ENCODE results near the gene MTSS2.

DNA sequence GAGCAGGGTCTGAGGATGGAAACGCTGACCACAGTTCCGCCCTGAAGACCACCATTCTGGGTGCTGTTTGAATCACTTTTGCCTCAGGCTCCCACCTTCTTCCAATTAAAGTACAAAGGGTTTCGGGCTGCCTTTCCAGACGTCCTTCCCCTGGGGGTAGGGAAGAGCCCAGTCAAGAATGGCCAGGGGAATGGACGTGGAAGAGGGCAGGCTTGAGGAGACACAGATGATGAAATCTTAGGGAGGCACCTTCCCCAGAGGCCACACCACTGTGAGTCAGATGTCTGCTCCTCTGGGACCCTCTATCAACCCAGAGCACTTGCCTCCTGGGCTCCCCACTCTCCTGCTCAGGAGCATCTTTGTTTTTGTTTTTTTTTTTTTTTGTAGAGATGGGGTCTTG, 27.5 kb upstream of the MTSS2 start:
- no peak for TF ChIP-seq EZH2 (IDR thresholded peaks at IDR 0.05; ENCODE audit: low read depth)
- TF ChIP-seq, protein P1, sequence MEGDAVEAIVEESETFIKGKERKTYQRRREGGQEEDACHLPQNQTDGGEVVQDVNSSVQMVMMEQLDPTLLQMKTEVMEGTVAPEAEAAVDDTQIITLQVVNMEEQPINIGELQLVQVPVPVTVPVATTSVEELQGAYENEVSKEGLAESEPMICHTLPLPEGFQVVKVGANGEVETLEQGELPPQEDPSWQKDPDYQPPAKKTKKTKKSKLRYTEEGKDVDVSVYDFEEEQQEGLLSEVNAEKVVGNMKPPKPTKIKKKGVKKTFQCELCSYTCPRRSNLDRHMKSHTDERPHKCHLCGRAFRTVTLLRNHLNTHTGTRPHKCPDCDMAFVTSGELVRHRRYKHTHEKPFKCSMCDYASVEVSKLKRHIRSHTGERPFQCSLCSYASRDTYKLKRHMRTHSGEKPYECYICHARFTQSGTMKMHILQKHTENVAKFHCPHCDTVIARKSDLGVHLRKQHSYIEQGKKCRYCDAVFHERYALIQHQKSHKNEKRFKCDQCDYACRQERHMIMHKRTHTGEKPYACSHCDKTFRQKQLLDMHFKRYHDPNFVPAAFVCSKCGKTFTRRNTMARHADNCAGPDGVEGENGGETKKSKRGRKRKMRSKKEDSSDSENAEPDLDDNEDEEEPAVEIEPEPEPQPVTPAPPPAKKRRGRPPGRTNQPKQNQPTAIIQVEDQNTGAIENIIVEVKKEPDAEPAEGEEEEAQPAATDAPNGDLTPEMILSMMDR (conservative IDR thresholded peaks at IDR 0.05) = no peak

Measured in PC-9 (cell line).